Activated CD4-positive, alpha-beta T cell treated with anti-CD3 and anti-CD28 coated beads, Interleukin-2, amount 50 U/mL, for 24 hours (primary cell): ENCODE measurements around the gene ING5.
"Not testable (repeated sequence)": the region's sequence is repeated elsewhere in the genome, so short reads cannot be mapped to it uniquely, and the experiment has no call there.

Source experiments
- DNase-seq, 2 donors: peaks; one replicate each; pipeline ENCODE4 v3.0.0-alpha.2; 2020; ENCODE audit warnings: low read depth in 1 of 2, low spot score in 1 of 2

The ING5 gene

GRCh38 chr2:241738040-241738686 lies 36.3 kb downstream of the ING5 start:
- no peak for DNase-seq

- DNase-seq, result no peak
These were observed 37.3 kb downstream of the ING5 start for GRCh38 chr2:241739177-241739576.

- DNase-seq, result peak in 1 of 2 donors; percentile 60
These were observed 37.8 kb downstream of the ING5 start for GRCh38 chr2:241739651-241740050.

DNA sequence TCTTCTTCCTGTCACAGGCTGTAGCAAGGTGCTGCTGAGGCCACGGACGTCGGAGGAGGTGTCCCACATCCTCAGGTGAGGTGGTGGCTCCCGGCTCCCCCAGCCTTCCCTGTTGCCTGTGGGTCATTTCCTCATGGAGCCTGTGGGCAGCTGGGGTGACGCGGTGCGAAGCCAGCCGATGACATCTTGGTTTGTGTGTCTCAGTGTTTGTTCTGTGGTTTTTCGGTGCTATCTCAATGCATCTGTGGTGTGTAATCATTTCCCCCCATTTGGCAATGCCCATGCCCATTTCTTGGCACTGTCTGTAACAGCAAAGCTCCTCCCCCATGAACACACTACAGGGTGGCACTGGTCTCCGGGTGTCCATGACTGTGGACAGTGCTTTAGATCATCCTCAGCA lies 39.2 kb downstream of the ING5 start:
- DNase-seq, result no peak

DNA sequence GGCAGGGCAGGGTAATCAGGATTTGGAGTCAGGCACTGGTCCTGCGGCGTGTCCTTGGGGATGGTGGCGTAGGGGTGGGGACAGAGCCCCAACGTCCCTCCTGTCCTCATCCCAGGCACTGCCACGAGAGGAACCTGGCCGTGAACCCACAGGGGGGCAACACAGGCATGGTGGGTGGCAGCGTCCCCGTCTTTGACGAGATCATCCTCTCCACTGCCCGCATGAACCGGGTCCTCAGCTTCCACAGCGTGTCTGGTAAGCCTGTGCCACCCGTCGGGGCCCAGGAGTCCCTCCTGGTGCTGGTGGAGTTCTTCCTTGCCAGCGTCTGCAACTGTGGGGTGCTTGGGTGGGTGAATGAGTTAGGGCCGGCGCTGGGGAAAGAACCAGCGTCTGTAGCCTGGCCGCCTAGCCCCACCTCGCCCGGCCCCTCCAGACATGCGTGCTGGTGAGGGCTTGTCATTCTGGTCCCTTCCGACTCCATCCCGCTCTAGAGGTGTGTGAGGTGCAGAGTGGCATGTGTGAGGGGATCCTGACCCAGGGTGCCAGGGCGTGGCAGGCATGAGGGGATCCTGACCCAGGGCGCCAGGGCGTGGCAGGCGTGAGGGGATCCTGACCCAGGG lies 40.6 kb downstream of the ING5 start:
- DNase-seq, result no peak

- DNase-seq, result not testable (repeated sequence)
These were observed 41.2 kb downstream of the ING5 start for GRCh38 chr2:241743008-241743407.

DNA sequence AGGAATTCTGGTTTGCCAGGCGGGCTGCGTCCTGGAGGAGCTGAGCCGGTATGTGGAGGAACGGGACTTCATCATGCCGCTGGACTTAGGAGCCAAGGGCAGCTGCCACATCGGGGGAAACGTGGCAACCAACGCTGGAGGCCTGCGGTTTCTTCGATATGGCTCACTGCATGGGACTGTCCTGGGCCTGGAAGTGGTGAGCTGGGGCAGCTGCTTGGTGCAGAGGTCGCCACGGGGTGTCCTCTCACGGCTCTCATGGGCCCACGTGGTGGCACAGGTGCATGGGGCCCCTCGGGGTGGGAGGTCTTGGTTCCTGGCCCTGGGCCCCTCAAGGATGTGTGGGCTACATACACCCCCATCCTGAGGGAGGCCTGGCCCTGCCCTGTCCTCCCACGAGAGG lies 41.8 kb downstream of the ING5 start:
- DNase-seq, result no peak

DNA sequence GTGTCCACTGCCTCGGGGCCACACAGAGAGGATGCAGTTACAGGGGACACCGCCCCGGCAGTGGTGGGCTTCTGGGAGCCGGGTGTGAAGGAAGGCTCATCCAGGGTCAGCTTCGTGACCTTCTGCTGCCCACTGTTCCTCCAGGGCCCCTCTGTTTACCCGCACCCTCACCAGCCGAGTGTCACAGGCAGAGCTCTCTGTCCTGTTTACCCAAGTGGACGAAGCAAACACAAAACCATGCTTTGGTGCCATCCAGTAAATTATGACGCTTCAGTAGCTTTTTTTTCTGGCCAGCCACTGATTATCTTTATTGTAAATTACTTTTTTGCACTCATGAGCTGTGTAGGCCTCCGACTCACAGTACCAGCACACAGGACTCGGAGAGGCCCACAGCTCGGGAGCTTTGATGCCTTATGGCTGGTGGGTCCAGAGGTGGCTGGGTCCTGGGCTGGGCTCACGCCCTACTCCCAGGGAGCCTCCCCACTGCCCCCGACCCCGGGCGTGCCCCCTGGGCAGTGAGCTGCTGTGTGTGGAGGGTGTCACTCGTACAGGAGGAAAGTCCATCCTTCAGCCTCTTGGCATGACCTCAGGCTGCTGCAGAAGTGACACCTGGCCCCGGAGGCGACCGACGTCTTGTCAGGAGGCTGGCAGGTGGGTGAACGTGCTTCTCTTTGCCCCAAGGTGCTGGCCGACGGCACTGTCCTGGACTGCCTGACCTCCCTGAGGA lies 42.4 kb downstream of the ING5 start:
- DNase-seq, result no peak

DNA sequence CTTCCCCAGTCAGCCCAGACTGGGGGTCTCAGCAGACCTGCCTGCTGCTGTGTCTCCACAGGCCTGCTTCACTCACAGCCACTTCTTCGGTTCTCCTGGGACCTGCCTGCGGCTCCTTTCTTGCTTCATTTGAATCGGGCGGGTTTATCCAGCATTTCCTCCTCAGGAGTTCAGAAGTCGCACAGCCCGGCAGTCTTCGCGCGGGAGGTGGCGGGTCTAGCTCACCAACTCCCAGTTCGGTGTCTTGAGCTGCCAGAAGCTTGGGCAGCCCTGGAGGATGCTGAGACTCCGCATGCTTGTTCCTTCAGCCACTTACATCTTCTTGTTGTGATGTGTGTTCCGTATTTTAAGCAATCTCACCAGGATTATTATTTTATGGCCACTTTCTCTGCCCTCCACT lies 43.4 kb downstream of the ING5 start:
- no peak for DNase-seq

DNA sequence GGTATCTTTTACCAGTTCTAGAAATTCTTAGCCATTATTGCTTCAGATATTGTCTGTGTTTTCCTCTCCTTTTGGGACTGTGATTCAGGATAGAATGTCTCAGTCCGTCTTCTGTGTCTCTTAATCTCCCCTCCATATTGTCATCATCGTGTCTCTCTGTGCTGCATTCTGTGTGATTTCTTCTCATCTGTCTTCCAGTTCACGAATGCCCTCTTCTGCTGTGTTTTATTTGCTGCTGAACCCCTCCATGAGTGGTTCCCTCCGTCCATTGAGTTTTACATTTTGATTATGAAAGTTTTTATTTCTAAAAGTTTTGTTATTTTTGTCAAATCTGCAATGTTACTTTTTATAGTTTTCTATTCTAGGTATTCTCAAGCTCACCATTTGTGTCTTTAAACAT lies 44.2 kb downstream of the ING5 start:
- DNase-seq, result no peak

DNA sequence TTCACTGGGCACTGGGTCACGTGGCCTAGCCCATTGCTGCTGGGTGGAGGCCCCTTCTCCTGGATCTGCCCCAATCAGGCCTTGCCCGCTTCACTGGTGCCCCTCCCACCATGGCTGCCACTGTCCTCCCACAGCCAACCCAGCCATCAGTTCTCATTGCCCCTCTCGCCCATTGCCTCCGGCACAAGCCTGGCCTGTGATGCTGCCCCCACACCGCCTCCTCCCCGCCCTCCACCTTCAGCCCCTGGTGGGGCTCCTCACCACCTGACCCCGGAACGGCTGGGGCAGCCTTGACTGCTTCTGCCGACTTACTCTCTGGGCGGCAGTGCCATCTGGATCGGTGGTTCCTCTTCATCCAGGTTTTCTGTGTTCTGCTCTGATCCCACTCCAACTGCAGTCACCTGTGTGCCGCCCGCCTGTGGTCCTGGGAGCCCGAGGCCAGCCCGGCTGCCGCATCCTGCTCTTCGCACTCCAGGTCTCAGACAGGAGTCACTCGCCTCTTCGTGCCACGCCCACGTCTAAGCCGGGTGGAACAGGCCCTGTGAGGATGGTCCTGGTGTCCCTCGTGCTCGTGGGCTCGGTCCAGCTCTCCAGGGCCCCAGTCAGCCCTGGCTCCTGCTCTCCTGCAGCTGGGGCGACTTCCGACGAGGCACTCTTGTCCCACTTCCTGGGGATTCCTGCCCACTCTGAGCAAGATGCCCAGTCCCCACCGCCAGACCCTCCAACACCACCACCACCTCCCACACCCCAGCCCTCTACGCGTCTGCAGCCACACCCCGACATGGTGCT lies 46.8 kb downstream of the ING5 start:
- DNase-seq, result no peak

GRCh38 chr2:241750076-241750840 lies 48.4 kb downstream of the ING5 start:
- DNase-seq, result no peak

DNA sequence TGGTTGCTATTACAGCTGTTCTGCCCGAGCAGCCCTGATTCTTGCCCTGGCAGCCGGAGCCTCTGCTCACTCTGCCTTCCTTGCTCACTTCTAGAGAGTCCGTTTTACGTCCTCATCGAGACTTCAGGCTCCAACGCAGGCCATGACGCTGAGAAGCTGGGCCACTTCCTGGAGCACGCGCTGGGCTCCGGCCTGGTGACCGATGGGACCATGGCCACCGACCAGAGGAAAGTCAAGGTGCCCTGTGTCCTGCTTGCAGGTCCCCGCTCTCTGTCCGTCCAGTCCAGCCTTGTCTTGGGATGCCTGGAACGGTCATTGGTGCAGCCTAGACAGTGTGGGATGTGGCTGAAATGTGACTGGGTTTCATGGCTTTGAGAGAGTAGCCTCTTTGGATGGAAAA lies 49.3 kb downstream of the ING5 start:
- no peak for DNase-seq

GRCh38 chr2:241751776-241752175 lies 49.9 kb downstream of the ING5 start:
- no peak for DNase-seq

GRCh38 chr2:241752253-241752652 lies 50.4 kb downstream of the ING5 start:
- no peak for DNase-seq

- DNase-seq, result no peak
These were observed 50.9 kb downstream of the ING5 start for GRCh38 chr2:241752689-241753276.

DNA sequence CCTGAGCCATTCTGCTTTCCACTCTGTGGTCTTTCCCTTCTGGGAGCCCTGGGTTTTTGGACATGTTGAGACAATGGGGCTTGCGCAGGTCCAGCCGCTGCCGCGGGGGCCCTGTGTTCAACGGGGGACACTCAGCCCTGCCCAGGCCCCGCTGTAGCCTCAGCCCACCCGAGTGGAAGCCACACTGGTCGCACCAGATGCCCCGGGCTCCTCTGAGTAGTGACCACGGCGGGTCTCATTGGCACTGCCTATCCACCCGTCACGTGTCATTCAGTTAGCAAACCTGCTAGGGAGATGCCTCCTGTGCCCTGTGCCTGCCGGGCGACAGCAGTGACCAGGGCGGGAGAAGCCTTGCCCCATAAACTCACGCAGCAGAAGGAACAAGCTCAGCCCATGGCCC lies 51.7 kb downstream of the ING5 start:
- no peak for DNase-seq

DNA sequence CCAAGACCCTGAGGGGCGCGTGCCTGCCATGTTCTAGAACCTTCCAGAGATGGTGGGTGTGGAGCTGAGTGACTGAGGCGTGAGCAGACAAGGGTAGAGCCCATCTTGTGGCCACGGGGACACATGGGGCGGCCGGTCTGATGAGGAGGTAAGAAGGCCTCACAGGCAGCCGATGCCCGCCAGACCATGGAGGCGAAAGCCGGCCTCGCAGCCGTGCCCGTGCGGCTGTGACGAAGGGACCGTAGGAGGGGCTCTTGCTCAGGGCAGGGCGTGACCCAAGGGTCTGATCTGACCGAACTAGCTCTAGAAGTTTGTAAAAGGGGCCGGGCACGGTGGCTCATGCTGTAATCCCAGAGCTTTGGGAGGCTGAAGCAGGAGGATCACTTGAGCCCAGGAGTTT lies 52.2 kb downstream of the ING5 start:
- no peak for DNase-seq

- no peak for DNase-seq
These were observed 53.3 kb downstream of the ING5 start for GRCh38 chr2:241755166-241755565.

DNA sequence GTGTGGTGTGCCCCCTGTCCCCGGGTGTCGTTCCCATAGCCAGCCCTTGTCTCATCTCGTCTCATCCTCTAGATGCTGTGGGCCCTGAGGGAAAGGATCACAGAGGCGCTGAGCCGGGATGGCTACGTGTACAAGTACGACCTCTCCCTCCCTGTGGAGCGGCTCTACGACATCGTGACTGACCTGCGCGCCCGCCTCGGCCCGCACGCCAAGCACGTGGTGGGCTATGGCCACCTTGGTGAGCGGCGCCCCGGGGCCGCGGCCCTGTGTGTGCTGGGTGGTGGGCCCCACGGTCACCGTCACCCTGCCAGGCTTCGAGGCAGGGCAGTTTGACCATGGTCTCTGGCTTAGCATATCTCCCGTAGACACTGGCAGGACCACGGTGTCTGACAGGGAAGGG lies 53.9 kb downstream of the ING5 start:
- no peak for DNase-seq
